ENCODE results near the gene RNASE13.
"Not testable (repeated sequence)": the region's sequence is repeated elsewhere in the genome, so short reads cannot be mapped to it uniquely, and the experiment has no call there.

RNASE13 gene

DNA sequence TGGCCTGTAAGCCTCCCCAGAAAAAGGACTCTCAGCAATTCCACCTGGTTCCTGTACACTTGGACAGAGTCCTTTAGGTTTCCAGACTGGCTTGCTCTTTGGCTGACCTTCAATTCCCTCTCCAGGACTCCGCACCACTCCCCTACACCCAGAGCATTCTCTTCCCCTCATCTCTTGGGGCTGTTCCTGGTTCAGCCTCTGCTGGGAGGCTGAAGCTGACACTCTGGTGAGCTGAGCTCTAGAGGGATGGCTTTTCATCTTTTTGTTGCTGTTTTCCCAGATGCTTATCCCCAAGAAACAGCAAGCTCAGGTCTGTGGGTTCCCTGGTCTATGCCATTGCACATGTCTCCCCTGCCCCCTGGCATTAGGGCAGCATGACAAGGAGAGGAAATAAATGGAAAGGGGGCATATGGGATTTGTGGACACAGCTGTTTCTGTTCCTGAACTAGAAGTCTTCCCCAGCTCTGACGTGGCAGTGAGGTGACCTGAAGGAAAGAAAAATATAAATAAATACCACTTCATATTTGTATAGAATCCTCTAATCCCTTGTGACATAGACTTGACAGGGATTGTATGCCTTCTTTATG lies 8.9 kb upstream of the RNASE13 start:
- peaks cover 3% of the 10 kb centered on the region for H3K4me1 ChIP-seq (ENCODE audit: insufficient read depth, low read length)
- H3K27me3 ChIP-seq (ENCODE audit: insufficient read depth, low read length) = peaks cover 32% of the 10 kb centered on the region
- no peak overlapping the region for H3K4me3 ChIP-seq (ENCODE audit: low read length)

DNA sequence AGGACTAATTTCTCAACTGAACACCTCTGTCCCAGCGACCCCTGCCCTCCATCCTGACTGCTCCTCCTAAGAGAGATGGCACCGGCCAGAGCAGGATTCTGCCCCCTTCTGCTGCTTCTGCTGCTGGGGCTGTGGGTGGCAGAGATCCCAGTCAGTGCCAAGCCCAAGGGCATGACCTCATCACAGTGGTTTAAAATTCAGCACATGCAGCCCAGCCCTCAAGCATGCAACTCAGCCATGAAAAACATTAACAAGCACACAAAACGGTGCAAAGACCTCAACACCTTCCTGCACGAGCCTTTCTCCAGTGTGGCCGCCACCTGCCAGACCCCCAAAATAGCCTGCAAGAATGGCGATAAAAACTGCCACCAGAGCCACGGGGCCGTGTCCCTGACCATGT lies 8.3 kb upstream of the RNASE13 start:
- Histone ChIP-seq H3K4me3 (ENCODE audit: low read length) (no peak overlapping the region), H3K4me1 (ENCODE audit: insufficient read depth, low read length) (peaks cover 3% of the 10 kb centered on the region), H3K9me3 (ENCODE audit: low read length) (no peaks in the 10 kb centered on the region), H2AFZ (ENCODE audit: low read depth, low read length) (no peak overlapping the region), H3K27me3 (ENCODE audit: insufficient read depth, low read length) (peaks cover 32% of the 10 kb centered on the region), H3K36me3 (ENCODE audit: insufficient read depth, low read length) (no peaks in the 10 kb centered on the region)

More for the DNA sequence above, 8.9 kb upstream of the RNASE13 start:
- H3K9me3 ChIP-seq (ENCODE audit: low read length) = no peaks in the 10 kb centered on the region
- no peak overlapping the region for H2AFZ ChIP-seq (ENCODE audit: low read depth, low read length)
- H3K36me3 ChIP-seq (ENCODE audit: insufficient read depth, low read length) = no peaks in the 10 kb centered on the region

DNA sequence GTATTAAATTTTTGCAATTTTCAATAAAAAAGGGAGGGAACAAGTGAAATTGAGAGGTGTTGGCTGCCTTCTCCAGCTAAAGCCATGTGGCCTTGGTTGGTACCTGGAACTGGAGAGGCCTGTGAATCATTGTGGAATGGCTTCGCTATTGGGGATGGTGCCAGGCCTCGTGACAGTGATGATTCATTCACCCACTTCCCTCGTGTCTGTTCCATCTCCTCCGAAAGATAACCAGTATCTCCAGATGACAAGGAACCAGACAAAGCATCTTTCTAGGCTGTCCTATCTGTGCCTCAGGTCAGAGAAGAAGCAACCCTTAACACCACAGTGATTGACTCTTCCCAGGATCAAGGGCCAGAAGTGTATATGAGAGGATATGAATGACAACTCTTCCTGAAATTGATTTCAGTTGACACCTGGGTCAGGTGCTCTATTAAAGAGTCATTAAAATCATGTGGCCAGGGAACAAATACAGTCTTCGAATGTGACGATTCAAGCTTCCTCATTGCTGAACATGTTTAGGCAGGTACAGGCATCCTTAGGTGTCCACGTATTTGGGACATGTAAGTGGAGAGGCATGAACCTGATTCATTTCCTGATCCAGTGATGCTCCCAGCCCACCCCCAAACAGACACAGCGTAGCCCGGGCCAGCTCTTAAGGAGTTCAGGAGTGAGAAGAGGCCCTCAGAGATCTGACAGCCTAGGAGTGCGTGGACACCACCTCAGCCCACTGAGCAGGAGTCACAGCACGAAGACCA lies 7.2 kb upstream of the RNASE13 start, which contains the start of gene RNASE7:
Gene RNASE7, plus strand, starts transcription at position 687 of the 758 bp plus-strand sequence. CDS start 631 bp downstream, outside the sequence.
- no peak within 1 kb of the TSS for H3K4me3 ChIP-seq (ENCODE audit: low read length)
- no peaks in the 10 kb centered on the region for H3K36me3 ChIP-seq (ENCODE audit: insufficient read depth, low read length)
- peaks cover 32% of the 10 kb centered on the region for H3K27me3 ChIP-seq (ENCODE audit: insufficient read depth, low read length)
- H3K4me1 ChIP-seq (ENCODE audit: insufficient read depth, low read length) = peaks cover 3% of the 10 kb centered on the region
- H3K9me3 ChIP-seq (ENCODE audit: low read length) = no peaks in the 10 kb centered on the region
- H2AFZ ChIP-seq (ENCODE audit: low read depth, low read length) = no peak within 1 kb of the TSS

DNA sequence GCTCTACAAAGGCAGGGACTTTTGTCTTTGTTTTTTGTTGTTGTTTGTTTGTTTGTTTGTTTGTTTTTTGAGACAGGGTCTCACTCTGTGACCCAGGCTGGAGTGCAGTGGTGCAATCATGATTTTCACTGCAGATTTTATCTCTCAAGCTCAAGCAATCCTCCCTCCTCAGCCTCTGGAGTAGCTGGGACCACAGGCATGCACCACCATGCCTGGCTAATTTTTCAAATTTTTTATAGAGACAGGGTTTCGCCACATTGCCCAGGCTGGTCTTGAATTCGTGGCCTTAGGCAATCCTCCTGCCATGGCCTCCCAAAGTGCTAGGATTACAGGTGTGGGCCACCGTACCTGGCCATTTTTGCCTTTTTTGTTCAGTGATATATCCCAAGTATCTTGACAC lies 6.3 kb upstream of the RNASE13 start:
- H3K27me3 ChIP-seq (ENCODE audit: insufficient read depth, low read length) = peaks cover 34% of the 10 kb centered on the region
- not testable (repeated sequence) for H3K4me3 ChIP-seq (ENCODE audit: low read length); H3K9me3 ChIP-seq (ENCODE audit: low read length)

DNA sequence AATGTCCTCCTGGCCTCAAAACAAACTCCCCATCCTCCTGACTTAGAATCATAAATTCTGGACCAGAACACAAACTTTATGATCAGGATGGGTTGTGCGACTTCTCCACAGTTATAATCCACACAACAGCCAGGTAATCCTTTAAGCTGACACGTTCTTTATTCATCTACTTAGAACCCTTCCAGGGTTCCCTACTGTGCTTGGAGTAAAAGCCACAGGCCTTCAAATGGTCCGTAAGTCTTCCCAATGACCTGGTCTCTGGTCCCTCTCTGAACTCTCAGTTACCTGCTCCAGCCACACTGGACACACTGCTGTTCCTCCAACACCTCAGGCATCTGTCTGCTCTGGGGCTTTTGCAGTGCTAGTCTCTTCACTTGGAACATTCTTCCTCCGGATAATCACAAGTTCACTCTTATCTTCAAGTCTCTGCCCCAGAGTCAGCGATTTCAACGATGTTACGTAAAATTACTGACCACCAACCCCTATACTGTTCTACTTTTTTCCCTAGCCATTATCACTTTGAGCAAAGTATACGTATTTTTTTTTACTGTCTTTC lies 5.8 kb upstream of the RNASE13 start:
- Histone ChIP-seq H2AFZ (ENCODE audit: low read depth, low read length) (no peak overlapping the region), H3K36me3 (ENCODE audit: insufficient read depth, low read length) (no peaks in the 10 kb centered on the region), H3K4me1 (ENCODE audit: insufficient read depth, low read length) (peaks cover 3% of the 10 kb centered on the region), H3K4me3 (ENCODE audit: low read length) (no peak overlapping the region), H3K9me3 (ENCODE audit: low read length) (no peaks in the 10 kb centered on the region), H3K27me3 (ENCODE audit: insufficient read depth, low read length) (peaks cover 36% of the 10 kb centered on the region)

More for the DNA sequence above, 6.3 kb upstream of the RNASE13 start:
- not testable (repeated sequence) for H3K36me3 ChIP-seq (ENCODE audit: insufficient read depth, low read length); H2AFZ ChIP-seq (ENCODE audit: low read depth, low read length); H3K4me1 ChIP-seq (ENCODE audit: insufficient read depth, low read length)

DNA sequence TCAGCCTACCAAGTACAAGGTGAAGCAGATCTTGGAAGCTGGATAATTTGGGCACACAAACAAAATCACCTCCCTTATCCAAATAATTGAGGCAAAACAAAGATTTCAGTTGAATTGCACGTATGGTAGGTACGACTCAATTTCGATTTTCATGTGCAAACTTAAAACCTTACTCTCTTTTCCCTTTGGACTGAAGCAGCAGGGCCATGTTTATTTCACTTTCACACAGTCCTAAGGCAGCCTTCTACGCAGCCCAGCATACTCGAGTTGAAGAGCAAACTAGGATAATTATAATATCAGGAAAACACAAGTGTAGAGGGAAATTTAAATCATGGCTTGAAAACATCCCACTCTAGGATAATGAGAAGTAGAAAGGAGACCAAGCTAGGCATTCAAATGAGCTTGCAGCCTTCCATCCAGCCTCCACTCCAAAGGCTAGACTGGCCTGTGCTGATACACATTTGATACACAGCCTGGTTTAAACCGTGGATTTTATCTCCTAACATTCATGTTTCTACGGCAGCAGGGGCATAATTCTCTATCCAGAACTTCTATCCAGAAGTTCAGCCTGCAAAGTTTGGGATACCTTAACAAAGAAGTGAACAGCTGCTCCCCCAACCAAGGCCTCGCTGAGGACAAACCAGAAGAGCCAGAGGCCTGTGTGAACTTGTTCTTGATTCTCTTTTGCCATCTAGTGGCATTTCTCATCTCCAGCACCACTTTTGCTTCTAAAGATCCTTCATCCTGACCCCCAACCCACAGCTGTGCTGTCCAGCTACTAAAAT lies 5.2 kb upstream of the RNASE13 start:
- Histone ChIP-seq H3K36me3 (ENCODE audit: insufficient read depth, low read length) (no peaks in the 10 kb centered on the region), H3K27me3 (ENCODE audit: insufficient read depth, low read length) (peaks cover 34% of the 10 kb centered on the region), H2AFZ (ENCODE audit: low read depth, low read length) (peak overlapping the region; percentile 60)

DNA sequence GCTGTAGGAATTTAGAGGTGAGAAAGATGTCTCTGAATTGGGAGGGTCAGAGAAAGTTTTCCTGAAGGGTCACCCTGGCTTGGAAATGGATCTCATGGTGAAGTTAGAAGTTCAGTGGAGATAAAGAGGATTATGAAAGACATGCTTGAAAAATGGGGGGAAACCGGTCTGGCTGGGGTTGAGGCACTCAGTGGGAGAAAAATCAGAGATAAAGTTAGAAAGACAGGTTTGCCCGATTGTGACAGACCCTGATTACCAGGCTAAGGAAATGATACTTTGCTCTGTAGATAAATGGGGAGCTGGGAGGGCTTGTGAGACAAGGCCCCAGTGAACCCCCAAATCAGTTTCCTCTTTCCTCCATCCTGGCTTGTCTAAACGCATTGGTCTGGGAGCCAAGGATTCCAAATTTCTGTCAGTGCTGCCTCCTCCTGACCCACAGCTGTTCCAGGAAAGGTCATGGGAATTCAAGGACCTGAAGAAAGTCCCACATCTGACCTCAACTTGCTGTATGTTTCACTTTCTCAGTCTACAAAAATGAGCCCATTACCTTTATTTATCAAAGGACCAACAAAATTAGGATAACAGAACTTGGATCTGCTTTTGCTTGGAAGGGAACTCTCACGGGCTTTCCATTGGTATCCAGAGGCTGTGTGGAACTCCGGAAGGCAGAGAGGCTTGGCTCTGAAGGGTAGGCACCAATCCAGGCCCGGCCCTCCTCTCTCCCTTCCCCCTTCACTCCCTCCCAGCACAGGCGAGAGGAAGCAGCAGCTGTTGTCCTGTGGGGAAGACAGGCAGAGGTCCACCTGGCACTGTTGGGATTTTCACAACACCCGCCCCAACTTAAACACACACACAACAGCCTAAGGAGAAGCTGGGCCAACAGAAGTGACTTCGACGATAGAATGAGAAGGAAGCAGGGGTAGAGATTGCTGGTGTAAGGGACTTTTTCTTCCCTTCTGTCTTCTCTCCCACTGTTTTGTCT lies 4.1 kb upstream of the RNASE13 start:
- Histone ChIP-seq H3K36me3 (ENCODE audit: insufficient read depth, low read length) (no peaks in the 10 kb centered on the region), H3K27me3 (ENCODE audit: insufficient read depth, low read length) (peaks cover 36% of the 10 kb centered on the region), H3K9me3 (ENCODE audit: low read length) (no peaks in the 10 kb centered on the region), H3K4me3 (ENCODE audit: low read length) (no peak overlapping the region), H3K4me1 (ENCODE audit: insufficient read depth, low read length) (peaks cover 3% of the 10 kb centered on the region), H2AFZ (ENCODE audit: low read depth, low read length) (no peak overlapping the region)

More for the DNA sequence above, 5.2 kb upstream of the RNASE13 start:
- no peak overlapping the region for H3K4me3 ChIP-seq (ENCODE audit: low read length)
- peaks cover 3% of the 10 kb centered on the region for H3K4me1 ChIP-seq (ENCODE audit: insufficient read depth, low read length)
- H3K9me3 ChIP-seq (ENCODE audit: low read length) = no peaks in the 10 kb centered on the region

DNA sequence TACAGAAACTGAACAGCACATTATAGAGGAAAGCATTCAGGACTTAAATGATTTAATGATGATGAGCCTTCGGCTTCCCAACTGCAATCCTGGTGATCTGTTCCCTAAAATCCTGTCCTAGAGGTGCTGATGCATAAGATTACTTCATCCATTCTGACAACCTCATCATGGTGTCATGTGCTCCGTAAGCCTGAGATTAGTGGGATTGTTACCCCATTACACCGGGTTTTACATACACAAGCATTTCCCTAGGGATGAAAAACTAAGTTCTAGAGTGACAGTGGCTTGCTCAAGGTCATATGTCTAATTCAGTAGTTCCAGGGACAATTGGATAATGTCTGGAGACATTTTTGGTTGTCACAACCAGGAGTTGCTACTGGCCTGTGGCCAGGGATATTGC lies 2.5 kb upstream of the RNASE13 start:
- Histone ChIP-seq H3K36me3 (ENCODE audit: insufficient read depth, low read length) (no peaks in the 10 kb centered on the region), H3K9me3 (ENCODE audit: low read length) (no peaks in the 10 kb centered on the region), H2AFZ (ENCODE audit: low read depth, low read length) (no peak overlapping the region), H3K4me3 (ENCODE audit: low read length) (no peak overlapping the region), H3K4me1 (ENCODE audit: insufficient read depth, low read length) (peaks cover 3% of the 10 kb centered on the region), H3K27me3 (ENCODE audit: insufficient read depth, low read length) (peaks cover 29% of the 10 kb centered on the region)

DNA sequence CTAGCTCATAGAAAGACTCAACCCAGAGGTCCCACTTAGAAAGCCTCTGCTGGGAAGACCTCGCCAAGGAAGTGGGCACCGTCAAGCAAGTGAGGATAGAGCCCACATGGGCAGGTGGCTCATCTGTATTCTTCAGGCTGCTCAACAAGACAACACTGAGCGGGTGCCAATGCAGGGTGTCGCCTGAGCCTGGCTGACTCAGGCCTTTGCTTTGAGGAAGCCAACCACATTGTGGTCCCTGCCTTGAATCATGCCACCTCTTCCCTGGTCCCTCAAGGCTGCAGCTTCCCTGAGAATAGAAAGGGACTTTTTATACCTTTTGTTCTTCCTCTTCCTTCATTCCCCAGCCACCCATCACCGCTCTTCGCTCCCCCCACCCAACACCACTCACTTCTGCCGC lies 2.1 kb upstream of the RNASE13 start:
- H2AFZ ChIP-seq (ENCODE audit: low read depth, low read length) = no peak overlapping the region
- peaks cover 3% of the 10 kb centered on the region for H3K4me1 ChIP-seq (ENCODE audit: insufficient read depth, low read length)
- H3K27me3 ChIP-seq (ENCODE audit: insufficient read depth, low read length) = peaks cover 30% of the 10 kb centered on the region
- H3K36me3 ChIP-seq (ENCODE audit: insufficient read depth, low read length) = no peaks in the 10 kb centered on the region
- H3K9me3 ChIP-seq (ENCODE audit: low read length) = no peaks in the 10 kb centered on the region
- no peak overlapping the region for H3K4me3 ChIP-seq (ENCODE audit: low read length)

DNA sequence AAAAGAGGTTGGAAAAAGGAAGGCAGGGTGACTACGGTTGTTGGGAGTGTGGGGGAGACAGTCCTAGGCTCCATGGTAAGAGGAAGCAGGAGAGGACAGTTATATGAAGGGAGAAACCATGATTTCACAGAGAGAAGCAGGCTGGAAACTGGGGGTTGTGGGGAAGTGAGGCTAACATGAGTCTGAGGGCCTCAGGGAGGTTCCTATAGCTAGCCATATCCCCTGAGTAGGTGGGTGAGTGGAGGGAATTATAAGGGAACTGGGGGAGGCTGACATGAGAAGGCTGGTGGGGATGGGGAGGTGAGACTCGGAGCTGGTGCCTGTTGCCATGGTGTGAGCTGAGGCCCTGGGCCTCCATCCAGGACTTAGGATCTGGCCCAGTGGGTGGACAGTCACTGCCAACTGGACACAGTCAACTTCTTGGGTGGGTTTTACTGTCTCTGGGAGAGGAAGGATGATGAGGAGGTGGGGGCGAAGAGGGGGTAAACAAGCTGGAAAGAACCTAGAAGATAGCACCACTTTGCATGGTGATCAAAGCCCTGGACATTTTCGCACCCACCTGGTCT lies 1.4 kb downstream of the RNASE13 start:
- Histone ChIP-seq H3K36me3 (ENCODE audit: insufficient read depth, low read length) (no peaks in the 10 kb centered on the region), H3K9me3 (ENCODE audit: low read length) (no peaks in the 10 kb centered on the region), H3K27me3 (ENCODE audit: insufficient read depth, low read length) (peaks cover 49% of the 10 kb centered on the region), H2AFZ (ENCODE audit: low read depth, low read length) (no peak overlapping the region), H3K4me3 (ENCODE audit: low read length) (no peak overlapping the region), H3K4me1 (ENCODE audit: insufficient read depth, low read length) (no peaks in the 10 kb centered on the region)

DNA sequence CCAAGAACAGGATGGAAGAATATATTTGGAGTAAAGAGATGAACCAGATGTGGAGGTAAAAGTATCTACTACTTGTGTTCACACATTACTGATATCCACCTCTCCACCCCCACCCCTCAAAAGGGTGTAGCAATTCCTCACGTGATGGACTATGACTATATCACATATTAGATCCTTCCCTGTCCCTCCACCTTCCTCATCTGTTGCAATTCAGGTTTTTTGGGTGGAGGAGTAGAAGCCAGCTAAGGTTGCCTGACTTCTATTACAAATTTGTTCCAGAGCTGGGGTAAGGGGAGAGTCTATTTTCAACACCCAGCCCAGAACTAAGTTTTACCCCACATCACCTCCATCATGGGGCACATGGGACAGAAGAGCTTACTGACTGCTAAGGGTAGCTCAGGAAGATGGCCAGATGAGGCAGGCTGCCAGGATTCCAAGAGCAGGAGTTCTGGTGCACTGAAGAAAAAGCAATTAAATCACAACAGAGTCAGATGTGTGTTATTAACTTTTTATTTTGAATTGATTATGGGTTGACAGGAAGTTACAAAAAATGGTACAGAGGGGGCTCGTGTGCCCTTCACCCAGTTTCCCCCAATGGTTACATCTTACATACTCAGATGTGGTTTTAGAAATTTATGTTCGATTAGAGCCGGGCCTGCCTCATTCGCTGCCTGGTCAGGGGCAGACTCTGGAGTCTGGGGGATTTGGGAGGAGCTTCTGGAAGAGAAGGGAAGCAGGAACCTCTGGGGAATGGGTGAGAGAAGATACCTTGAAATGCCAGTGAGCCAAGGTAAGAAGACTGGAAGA lies 2.1 kb downstream of the RNASE13 start:
- Histone ChIP-seq H3K4me3 (ENCODE audit: low read length) (no peak overlapping the region), H3K36me3 (ENCODE audit: insufficient read depth, low read length) (no peaks in the 10 kb centered on the region), H3K27me3 (ENCODE audit: insufficient read depth, low read length) (peaks cover 51% of the 10 kb centered on the region), H2AFZ (ENCODE audit: low read depth, low read length) (no peak overlapping the region), H3K4me1 (ENCODE audit: insufficient read depth, low read length) (no peaks in the 10 kb centered on the region), H3K9me3 (ENCODE audit: low read length) (no peaks in the 10 kb centered on the region)
